Kidney epithelial cell (primary cell): Measurements from ENCODE around the gene RILPL2. TPM values are rescaled to one million over a fixed set of nuclear protein-coding genes. Genes with fewer than 3 reads are reported as not detected.

Experiments used
- DNase-seq: peaks from one replicate; pipeline ENCODE4 v3.0.0-alpha.2; 2010; ENCODE audit warnings: low read depth
- H3K27me3 ChIP-seq: 2 replicates; pipeline ENCODE4 v1.6.0; 2011; ENCODE audit warnings: low read length; ENCODE audit not compliant: control insufficient read depth, insufficient read depth
- H3K36me3 ChIP-seq: 2 replicates; pipeline ENCODE4 v1.5.1; 2011; ENCODE audit warnings: low read length; ENCODE audit not compliant: control insufficient read depth, insufficient read depth
- H3K4me3 ChIP-seq: 2 replicates; pipeline ENCODE4 v1.5.1; 2011; ENCODE audit warnings: low read depth, mild to moderate bottlenecking, control low read depth, low read length
- CTCF ChIP-seq: IDR thresholded peaks from 2 replicates; pipeline ENCODE4 v1.5.1; 2011; ENCODE audit warnings: mild to moderate bottlenecking, moderate library complexity, low read length, control low read depth, inconsistent platforms; ENCODE audit not compliant: insufficient read depth, poor library complexity, severe bottlenecking
- total RNA-seq: library from RNA; depleted of rRNA; stranded (reverse); fragments of >200 nt; gene quantifications from 2 replicates; pipeline ENCODE4 v1.2.3, GENCODE V29; 2015

The RILPL2 gene
- total RNA-seq, 1 donor from 2014 or later, result 4.2 TPM

DNA sequence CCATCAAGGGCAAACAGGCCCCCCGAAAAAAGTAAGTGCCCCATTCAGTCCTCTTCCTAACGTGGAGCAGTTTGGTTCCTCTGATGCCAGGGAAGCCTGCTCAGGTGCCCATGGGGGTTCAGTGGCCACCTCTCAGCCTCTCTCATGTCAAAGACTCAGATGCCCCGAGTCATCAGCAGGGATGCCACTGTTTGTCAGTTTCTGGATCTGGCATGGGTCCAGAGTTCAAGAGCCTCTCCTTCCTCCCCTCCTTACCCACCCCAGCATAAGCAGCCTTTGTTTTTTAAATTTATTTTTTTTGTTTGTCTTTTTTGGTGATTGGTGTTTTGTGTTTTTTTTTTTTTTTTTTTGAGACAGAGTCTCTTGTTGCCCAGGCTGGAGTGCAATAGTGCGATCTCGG, 41.2 kb downstream of the RILPL2 start:
- Histone ChIP-seq H3K27me3 (no peaks in the 10 kb centered on the region), H3K36me3 (peaks cover 2% of the 10 kb centered on the region), H3K4me3 (no peak overlapping the region)
- no peak for TF ChIP-seq CTCF
- no peak for DNase-seq

DNA sequence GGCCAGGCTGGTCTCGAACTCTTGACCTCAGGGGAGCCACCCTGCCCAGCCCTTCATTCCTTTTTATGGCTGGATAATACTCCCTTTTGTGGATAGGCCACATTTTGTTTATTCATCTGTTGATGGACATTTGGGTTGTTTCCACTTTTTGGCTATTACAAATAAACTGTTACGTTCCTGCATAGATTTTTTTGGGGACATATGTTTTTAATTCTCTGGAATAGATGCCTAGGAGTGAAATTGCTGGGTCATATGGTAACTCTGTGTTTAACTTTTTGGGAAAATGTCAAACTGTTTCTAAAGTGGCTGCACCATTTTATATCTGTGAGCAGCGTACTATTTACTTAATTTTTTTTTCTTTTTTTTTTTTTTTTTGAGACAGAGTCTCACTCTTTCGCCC, 42.7 kb downstream of the RILPL2 start:
- TF ChIP-seq CTCF, result no peak
- Histone ChIP-seq H3K27me3 (no peaks in the 10 kb centered on the region), H3K36me3 (peaks cover 2% of the 10 kb centered on the region), H3K4me3 (no peak overlapping the region)
- no peak for DNase-seq

DNA sequence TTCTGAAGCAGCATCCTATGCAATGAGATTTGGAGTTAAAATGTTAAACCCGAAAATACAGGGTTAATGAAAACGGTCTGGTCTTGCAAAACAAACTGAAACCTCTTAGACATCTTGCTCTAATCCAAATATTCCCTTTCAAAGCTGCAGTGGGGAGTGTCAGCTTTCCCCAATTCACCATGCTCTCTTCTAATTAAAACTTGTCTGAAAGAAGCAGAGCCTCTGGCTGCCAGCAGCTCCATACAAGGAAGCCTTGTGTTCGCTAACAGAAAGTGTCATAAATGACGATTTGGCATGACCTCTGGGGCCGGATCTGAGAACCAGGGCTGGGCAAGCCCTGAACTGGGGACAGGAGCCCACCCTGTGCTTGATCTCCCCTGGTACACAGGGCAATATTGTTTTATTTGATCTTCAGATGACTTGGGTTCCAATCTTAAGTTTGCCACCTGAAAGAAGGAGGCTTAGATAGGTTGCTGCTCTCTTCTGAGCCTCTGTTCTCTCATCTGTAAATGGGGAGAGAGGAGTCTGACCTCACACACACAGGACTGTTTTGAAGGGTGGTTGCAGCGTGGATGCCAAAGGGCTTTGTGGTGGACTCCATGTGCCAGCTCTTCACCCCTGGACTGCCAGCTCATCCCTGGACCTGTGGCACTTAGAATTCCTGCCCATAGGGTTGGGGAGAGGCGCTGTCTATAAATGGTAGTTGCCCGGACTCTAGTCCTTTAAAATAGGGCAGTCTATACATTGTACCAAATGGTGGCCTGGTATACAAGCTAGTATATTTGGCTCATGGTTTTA, 44.7 kb downstream of the RILPL2 start:
- DNase-seq, result no peak
- Histone ChIP-seq H3K4me3 (no peak overlapping the region), H3K27me3 (no peaks in the 10 kb centered on the region), H3K36me3 (no peaks in the 10 kb centered on the region)
- no peak for TF ChIP-seq CTCF

DNA sequence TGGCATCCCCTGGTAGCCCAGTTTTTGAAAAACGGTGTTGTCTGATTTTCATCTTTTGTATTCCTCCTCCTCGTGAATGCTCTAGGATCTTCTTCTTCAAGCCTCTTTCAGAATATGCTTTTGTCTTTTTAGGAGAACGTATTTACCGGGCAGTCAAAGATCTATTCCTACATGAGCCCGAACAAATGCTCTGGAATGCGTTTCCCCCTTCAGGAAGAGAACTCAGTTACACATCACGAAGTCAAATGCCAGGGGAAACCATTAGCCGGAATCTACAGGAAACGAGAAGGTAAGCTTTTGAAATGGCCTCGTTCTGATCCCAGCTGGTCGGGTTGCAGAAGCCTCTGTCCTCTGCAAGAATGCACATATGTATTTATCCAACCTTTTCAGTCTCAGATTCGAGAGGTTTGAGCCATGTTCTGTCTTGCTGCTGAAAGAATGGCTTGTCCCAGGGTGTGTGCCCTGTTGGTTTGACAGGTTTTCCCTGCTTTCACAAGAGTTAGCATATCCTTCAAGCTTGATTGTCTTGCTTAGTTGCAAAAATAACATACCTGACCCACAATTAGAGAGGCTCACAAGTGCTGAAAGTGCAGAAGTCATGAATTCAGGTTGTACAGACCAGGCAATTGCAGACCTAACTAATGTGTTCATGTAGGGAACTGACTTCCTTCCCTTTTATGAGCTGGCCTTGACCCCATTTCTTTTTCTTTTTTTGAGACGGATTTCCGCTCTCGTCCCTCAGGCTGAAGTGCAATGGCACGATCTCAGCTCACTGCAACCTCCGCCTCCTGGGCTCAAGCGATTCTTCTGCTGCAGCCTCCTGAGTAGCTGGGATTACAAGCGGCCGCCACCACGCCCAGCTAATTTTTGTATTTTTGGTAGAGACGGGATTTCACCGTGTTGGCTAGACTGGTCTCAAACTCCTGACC, 45.7 kb downstream of the RILPL2 start:
- no peak for DNase-seq
- TF ChIP-seq CTCF, result no peak
- H3K36me3 ChIP-seq, result no peaks in the 10 kb centered on the region
- no peaks in the 10 kb centered on the region for H3K27me3 ChIP-seq
- H3K4me3 ChIP-seq, result peak overlapping the region; percentile 58

DNA sequence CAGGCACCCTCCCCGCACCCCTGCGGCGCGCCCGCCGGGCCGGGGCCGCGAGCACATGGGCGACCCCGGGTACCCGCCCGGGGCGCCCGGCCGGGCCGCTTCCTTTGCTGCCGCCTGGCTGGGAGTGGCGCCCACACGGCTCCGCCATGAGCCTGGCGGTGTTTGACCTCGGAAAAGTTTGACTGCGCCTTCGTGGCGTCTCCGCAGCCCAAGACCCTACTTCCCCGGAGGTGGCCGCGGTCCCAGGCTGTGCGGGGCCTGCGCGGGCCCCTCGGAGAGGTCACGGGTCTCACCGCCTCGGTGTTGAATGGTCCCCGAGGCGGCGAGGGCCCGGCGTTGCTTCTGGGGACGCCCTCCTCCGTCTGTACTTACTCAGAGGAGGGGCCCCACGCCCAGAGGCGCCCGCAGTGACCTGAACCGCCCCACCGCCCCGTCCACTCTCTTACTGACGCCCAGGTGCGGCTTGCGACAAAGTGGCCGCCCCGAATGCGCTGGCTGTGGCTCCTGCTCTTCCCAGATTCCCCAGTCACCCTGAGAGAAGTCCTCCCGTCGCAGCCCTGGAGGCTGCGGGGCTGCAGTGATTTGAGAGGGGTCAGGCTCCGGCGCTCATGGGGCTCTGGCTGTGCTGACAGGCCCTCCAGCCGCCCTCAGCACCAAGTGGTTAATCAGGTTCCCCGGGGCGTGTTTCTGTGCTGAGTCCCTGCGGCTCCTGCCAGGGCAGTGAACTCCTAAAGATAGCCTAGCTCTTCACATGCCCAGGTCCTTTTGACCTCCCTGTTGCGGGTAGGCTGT, 46.7 kb downstream of the RILPL2 start:
- TF ChIP-seq CTCF, result no peak
- H3K27me3 ChIP-seq, result no peaks in the 10 kb centered on the region
- no peak for DNase-seq
- peak overlapping the region; percentile 58 for H3K4me3 ChIP-seq
- H3K36me3 ChIP-seq, result no peaks in the 10 kb centered on the region
